WI38 (cell line): ENCODE measurements around the gene MUC22.

Experiments used
- H3K4me3 ChIP-seq: 2 replicates; pipeline ENCODE4 v1.5.1; 2011; ENCODE audit warnings: low read depth, mild to moderate bottlenecking, control low read depth, low read length
- TF ChIP-seq, protein P1 (sequence below): IDR thresholded peaks from 2 replicates; pipeline ENCODE4 v1.5.1; 2012; ENCODE audit warnings: low read depth, mild to moderate bottlenecking, control low read depth, low read length

MUC22 gene

DNA sequence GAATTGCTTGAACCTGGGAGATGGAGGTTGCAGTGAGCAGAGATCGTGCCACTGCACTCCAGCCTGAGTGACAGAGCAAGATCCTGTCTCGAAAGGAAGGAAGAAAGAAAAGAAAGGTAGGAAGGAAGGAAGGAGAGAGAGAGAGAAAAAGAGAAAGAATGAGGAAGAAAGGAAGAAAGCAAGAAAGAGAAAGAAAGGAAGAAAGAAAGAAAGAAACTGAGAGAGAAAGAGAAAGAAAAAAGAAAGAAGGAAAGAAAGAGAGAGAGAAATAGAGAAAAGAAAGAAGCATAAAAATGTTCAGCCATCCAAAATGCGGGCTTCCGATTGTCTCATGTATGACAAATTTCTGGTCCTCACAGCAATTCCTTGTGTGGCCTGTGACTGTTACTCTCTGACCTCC, 22.8 kb downstream of the MUC22 start:
- no peak overlapping the region for H3K4me3 ChIP-seq
- TF ChIP-seq, protein P1, sequence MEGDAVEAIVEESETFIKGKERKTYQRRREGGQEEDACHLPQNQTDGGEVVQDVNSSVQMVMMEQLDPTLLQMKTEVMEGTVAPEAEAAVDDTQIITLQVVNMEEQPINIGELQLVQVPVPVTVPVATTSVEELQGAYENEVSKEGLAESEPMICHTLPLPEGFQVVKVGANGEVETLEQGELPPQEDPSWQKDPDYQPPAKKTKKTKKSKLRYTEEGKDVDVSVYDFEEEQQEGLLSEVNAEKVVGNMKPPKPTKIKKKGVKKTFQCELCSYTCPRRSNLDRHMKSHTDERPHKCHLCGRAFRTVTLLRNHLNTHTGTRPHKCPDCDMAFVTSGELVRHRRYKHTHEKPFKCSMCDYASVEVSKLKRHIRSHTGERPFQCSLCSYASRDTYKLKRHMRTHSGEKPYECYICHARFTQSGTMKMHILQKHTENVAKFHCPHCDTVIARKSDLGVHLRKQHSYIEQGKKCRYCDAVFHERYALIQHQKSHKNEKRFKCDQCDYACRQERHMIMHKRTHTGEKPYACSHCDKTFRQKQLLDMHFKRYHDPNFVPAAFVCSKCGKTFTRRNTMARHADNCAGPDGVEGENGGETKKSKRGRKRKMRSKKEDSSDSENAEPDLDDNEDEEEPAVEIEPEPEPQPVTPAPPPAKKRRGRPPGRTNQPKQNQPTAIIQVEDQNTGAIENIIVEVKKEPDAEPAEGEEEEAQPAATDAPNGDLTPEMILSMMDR = no peak

DNA sequence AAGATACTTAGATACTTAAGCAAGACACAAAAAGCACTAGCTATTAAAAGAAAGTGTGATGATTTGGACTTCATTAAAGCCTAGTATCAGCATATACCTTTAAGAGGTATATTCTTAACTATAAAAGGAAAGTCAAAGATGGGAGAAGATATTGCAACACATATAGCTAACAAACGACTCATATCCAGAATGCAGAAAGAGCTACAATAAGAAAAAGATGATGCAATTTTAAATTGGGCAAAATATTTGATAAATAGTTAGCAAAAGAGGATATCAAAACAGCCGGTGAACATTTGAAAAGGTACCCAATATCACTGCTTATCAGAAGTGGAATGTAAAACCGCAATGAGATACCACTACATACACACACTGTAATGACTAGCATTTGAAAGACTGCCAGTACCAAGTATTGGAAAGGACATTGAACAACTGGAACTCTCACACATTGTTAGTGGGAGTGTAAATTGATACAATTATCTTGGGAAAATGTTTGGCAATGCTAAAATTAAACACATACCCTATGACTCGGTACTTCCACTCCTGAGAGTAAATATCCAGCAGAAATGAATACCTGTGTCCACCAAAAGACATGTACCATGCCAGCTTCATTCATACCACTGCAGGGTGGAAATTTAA, 25.7 kb downstream of the MUC22 start:
- TF ChIP-seq, protein P1 = no peak
- H3K4me3 ChIP-seq = no peak overlapping the region

DNA sequence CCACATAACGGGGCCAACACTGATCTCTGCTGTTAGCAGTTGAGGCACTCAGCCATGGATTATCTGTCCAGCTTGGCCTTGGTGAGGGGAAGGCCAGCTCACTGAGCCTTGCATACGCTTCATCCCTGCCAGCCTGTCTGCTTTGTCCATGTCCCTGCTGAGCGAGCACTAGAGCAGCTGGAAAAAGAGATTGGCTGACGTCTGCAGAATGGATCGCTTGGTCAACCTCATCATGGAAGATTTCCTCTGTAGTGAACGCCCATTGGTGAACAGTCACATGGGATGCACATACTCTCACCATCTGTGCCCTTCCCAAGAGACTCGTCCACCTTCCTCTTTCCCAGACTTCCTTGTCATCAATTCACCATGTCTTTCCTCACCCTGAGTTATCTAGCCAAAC, 26.9 kb downstream of the MUC22 start:
- H3K4me3 ChIP-seq = no peak overlapping the region

DNA sequence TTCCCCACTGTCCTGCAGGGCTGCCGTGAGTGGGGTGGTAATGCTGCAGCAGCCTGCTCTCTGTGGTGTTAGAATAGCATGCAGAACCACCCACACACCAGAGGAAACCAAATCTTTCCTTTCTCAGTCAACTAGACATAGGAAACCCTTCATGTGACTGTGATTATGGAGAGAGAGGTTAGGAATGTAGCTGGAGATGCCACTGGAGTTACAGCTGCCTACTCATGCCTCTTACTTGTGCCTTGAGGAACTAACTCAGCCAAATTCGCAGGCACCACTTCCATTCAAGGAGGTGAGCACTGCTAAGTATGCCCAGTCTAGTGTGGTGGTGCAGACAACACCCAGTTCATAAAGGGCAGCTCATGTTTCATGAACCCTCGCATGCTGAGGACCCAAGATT, 27.4 kb downstream of the MUC22 start:
- TF ChIP-seq, protein P1 = no peak
- no peak overlapping the region for H3K4me3 ChIP-seq

More for the DNA sequence above, 26.9 kb downstream of the MUC22 start:
- TF ChIP-seq, protein P1 = no peak

DNA sequence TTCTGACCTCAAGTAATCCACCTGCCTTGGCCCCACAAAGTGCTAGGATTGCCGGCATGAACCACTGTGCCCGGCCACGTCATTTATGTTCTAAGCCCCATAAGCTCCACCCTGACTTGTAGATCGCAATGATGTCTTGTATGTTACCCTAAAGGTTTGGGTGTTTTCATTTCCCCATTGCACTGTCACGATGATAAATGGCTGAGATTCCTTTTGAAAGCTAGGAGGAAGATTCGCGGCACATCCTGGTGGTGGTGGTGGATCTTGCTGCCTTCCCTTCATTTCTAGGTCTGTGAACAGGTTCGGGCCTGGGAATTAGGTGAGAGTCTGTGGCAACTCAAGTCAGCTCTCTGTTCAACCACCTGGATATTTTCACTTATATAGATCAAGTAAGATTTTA, 28.3 kb downstream of the MUC22 start:
- H3K4me3 ChIP-seq = no peak overlapping the region
- TF ChIP-seq, protein P1 = no peak

DNA sequence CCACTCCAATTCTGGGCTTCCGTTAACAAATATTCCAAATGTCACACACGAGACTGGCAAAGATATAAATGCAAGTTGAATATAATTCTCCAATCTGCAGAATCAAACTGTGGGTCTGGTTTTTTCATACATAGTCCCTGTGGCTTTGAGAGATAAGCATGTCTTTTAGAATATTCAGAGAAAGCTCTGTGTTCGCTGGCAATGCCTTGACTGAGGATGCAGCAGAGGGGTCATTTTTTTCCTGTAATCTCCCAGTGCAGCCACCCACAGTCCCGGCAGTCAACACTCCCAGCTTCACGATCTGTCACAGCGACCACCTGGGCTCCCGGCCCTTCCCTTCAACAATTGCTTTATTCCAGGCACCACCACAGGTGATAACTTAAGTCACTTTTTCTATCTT, 30.5 kb downstream of the MUC22 start:
- no peak overlapping the region for H3K4me3 ChIP-seq
- TF ChIP-seq, protein P1 = no peak

DNA sequence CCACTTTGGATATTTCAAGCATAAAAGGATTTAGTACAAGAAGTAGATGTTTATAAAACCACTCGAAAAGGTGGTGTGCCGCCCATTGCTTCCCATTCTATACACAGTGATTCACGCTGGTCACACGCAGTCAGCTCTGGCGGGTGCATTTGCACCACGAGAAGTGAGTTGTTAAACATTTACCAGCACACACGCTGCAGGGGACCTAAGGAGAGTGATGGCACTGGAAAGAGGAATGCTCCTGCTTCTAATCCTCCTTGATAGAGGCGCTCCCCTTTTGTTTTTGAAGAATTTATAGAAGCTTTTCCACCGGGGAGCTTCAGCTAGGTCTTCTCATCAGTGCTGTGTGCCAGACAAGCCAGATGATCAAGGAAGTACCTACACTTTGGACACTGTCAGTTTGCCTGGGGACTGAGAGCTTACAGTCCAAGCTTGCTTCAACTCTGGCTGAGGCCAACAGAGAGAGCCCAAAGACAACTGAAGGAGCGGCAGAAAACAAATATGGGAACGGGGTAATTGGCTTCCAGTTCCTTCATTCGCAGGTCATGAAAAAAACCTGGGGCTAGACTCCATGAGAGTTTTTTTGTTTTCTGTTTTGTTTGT, 31.2 kb downstream of the MUC22 start:
- TF ChIP-seq, protein P1 = no peak
- no peak overlapping the region for H3K4me3 ChIP-seq
